ENCODE data around the gene TBCK.
A peak's percentile ranks its signal among the peaks of the same experiment; 100 is the strongest.
"Not testable (repeated sequence)": the region's sequence is repeated elsewhere in the genome, so short reads cannot be mapped to it uniquely, and the experiment has no call there.

Gene TBCK

DNA sequence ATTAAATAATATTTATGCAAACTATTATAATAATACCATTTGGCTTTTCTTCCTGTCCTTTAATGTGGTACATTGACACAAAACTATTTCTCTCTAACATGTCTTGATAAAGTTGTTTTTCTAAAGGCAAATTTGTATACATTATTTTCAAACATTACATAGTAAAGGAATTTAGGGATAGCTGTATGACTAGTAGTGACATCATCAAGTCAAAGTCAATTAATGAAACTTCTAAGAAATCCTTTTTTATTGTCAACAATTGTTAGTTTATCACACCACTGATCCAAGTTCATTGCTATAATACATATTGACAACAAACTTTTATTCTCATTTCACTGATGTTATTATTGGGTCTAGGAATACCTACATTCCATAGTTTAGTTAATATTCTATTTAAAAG is 68.4 kb downstream of the TBCK start:
- H3K9ac ChIP-seq (ENCODE audit: low read length in 5 of 5): no peak overlapping the region
- no peaks in the 10 kb centered on the region for H3K27me3 ChIP-seq (ENCODE audit: control insufficient read depth in 5 of 5, insufficient read depth in 4 of 5, low read length in 5 of 5)
- H3K4me3 ChIP-seq (ENCODE audit: low read depth in 1 of 5, low read length in 5 of 5): no peak overlapping the region
- no peak overlapping the region for H3K27ac ChIP-seq (ENCODE audit: low read depth, low read length)
- H3K9me3 ChIP-seq (ENCODE audit: control insufficient read depth in 5 of 5, low read length in 5 of 5): no peaks in the 10 kb centered on the region
- no peaks in the 10 kb centered on the region for H3K4me1 ChIP-seq (ENCODE audit: control insufficient read depth in 5 of 5, insufficient read depth in 5 of 5, low read length in 5 of 5)
- peaks cover 21 to 48% (median 28%) of the 10 kb centered on the region in 5 donors for H3K36me3 ChIP-seq (ENCODE audit: control insufficient read depth in 5 of 5, insufficient read depth in 5 of 5, low read length in 5 of 5)

DNA sequence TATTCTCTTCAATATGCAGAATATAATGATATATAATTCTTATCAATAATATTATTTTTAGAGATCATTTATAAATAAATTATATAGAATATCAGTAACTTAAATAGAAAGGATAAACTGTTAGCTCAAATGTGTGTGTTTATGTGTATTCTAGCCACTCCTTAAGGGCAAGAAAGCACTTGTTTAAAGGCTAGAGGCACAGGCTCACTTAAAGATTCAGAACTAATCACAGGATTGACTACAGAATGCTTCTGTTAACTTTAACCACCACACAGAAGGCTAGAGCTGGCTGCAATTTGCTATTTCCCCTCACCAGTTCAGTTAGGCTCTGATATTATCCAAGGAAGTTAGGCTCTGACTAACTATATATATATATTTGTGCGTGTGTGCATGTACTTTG is 69.6 kb downstream of the TBCK start:
- Histone ChIP-seq H3K27ac (ENCODE audit: low read depth, low read length) (no peak overlapping the region), H3K9me3 (ENCODE audit: control insufficient read depth in 5 of 5, low read length in 5 of 5) (no peaks in the 10 kb centered on the region), H3K4me3 (ENCODE audit: low read depth in 1 of 5, low read length in 5 of 5) (no peak overlapping the region), H3K36me3 (ENCODE audit: control insufficient read depth in 5 of 5, insufficient read depth in 5 of 5, low read length in 5 of 5) (peaks cover 21 to 44% (median 32%) of the 10 kb centered on the region in 5 donors), H3K4me1 (ENCODE audit: control insufficient read depth in 5 of 5, insufficient read depth in 5 of 5, low read length in 5 of 5) (no peaks in the 10 kb centered on the region), H3K9ac (ENCODE audit: low read length in 5 of 5) (no peak overlapping the region), H3K27me3 (ENCODE audit: control insufficient read depth in 5 of 5, insufficient read depth in 4 of 5, low read length in 5 of 5) (no peaks in the 10 kb centered on the region)

DNA sequence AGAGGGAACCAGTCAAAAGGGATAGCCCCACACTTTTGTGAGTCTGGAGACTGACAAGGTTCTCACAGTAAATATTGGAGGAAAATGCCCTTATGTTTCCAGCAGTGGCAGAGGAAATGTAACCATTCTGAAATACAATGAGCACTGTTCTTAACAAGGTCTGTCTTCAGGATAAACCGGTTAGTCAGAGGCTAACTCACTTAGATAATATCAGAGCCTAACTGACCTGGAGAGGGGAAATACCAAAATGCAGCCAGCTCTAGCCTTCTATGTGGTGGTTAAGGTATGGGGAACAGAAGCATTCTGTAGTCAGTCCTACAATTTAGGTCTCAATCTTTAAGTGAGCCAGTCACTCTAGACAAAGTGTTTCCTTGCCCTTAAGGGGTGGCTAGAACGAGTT is 70.8 kb downstream of the TBCK start:
- Histone ChIP-seq H3K4me3 (ENCODE audit: low read depth in 1 of 5, low read length in 5 of 5) (no peak overlapping the region), H3K9me3 (ENCODE audit: control insufficient read depth in 5 of 5, low read length in 5 of 5) (no peaks in the 10 kb centered on the region), H3K27ac (ENCODE audit: low read depth, low read length) (no peak overlapping the region), H3K27me3 (ENCODE audit: control insufficient read depth in 5 of 5, insufficient read depth in 4 of 5, low read length in 5 of 5) (no peaks in the 10 kb centered on the region), H3K9ac (ENCODE audit: low read length in 5 of 5) (no peak overlapping the region), H3K36me3 (ENCODE audit: control insufficient read depth in 5 of 5, insufficient read depth in 5 of 5, low read length in 5 of 5) (peaks cover 19 to 42% (median 31%) of the 10 kb centered on the region in 5 donors), H3K4me1 (ENCODE audit: control insufficient read depth in 5 of 5, insufficient read depth in 5 of 5, low read length in 5 of 5) (no peaks in the 10 kb centered on the region)

DNA sequence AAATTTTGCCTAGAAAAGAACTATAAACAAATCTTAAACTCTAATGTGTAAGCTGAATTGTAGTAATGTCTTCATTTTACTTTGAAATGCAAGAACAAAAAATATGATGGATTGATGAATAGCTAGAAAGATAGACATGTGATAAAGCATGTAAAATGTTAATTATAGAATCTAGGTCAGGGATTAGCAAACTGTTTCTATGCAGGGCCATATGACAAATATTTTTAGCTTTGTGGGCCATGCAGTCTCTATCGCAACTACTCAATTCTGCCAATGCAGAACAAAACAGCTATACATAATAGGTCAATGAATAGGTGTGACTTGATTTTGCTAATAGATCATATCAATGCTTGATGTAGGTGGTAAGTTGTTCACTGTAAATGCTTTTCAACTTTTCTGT is 75.3 kb downstream of the TBCK start:
- Histone ChIP-seq H3K4me1 (ENCODE audit: control insufficient read depth in 5 of 5, insufficient read depth in 5 of 5, low read length in 5 of 5) (no peaks in the 10 kb centered on the region), H3K36me3 (ENCODE audit: control insufficient read depth in 5 of 5, insufficient read depth in 5 of 5, low read length in 5 of 5) (peaks cover 3 to 14% (median 11%) of the 10 kb centered on the region in 5 donors), H3K27me3 (ENCODE audit: control insufficient read depth in 5 of 5, insufficient read depth in 4 of 5, low read length in 5 of 5) (no peaks in the 10 kb centered on the region), H3K4me3 (ENCODE audit: low read depth in 1 of 5, low read length in 5 of 5) (no peak overlapping the region), H3K27ac (ENCODE audit: low read depth, low read length) (no peak overlapping the region), H3K9me3 (ENCODE audit: control insufficient read depth in 5 of 5, low read length in 5 of 5) (no peaks in the 10 kb centered on the region), H3K9ac (ENCODE audit: low read length in 5 of 5) (no peak overlapping the region)

DNA sequence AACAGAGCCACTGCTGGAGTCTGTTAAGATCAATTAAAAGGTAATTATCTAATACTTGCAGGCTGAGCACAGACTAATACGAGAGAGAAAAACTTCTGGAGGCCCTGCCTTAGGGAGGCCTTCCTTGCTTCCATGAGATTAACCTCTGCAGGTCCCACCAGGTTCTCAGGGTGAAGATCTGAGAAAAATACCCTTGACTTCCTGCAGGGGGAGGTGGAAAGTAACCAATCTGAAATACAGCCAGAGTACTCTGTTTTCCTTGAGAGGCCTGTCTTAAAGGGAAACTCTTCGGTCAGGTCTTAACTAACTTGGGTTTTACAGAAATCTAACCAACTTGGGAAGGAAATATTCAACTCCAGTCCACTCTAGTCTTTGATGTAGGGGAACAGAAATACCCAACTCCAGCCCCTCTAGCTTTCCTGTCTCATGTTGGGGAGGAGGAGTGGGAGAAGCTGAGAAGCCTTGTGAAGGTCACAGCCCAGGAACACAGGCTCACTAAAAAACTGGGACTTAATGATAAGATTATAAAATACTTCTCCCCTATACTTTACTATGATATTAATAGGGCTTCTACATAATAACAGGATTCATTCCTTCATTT is 77.1 kb downstream of the TBCK start:
- Histone ChIP-seq H3K9me3 (ENCODE audit: control insufficient read depth in 5 of 5, low read length in 5 of 5) (no peaks in the 10 kb centered on the region), H3K36me3 (ENCODE audit: control insufficient read depth in 5 of 5, insufficient read depth in 5 of 5, low read length in 5 of 5) (peaks cover 8 to 19% (median 17%) of the 10 kb centered on the region in 5 donors), H3K9ac (ENCODE audit: low read length in 5 of 5) (peak overlapping the region in 2 of 5 donors; percentile 32 to 49), H3K27ac (ENCODE audit: low read depth, low read length) (no peak overlapping the region), H3K27me3 (ENCODE audit: control insufficient read depth in 5 of 5, insufficient read depth in 4 of 5, low read length in 5 of 5) (no peaks in the 10 kb centered on the region), H3K4me1 (ENCODE audit: control insufficient read depth in 5 of 5, insufficient read depth in 5 of 5, low read length in 5 of 5) (no peaks in the 10 kb centered on the region), H3K4me3 (ENCODE audit: low read depth in 1 of 5, low read length in 5 of 5) (no peak overlapping the region)

DNA sequence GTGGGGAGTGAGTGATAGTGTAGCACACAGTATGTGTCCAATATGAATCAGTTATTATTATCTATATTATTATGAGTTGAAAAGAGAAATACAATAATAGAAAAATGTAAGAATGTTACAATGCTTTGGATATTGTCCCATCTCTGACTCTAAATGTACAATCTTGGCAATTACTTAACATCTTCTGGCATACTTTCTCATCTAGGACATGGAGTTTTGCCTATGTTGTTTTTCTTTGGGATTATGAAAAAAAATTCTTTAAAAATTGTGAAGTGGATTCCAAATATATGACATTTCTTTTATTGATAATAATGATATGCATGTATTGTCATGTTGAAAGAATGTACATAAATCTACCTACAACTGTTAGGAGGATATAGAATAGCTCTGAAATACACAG is 84.1 kb downstream of the TBCK start:
- Histone ChIP-seq H3K27me3 (ENCODE audit: control insufficient read depth in 5 of 5, insufficient read depth in 4 of 5, low read length in 5 of 5) (no peaks in the 10 kb centered on the region), H3K36me3 (ENCODE audit: control insufficient read depth in 5 of 5, insufficient read depth in 5 of 5, low read length in 5 of 5) (peaks cover 25 to 58% (median 52%) of the 10 kb centered on the region in 5 donors), H3K4me1 (ENCODE audit: control insufficient read depth in 5 of 5, insufficient read depth in 5 of 5, low read length in 5 of 5) (no peaks in the 10 kb centered on the region), H3K9ac (ENCODE audit: low read length in 5 of 5) (no peak overlapping the region), H3K9me3 (ENCODE audit: control insufficient read depth in 5 of 5, low read length in 5 of 5) (no peaks in the 10 kb centered on the region), H3K27ac (ENCODE audit: low read depth, low read length) (no peak overlapping the region), H3K4me3 (ENCODE audit: low read depth in 1 of 5, low read length in 5 of 5) (no peak overlapping the region)

DNA sequence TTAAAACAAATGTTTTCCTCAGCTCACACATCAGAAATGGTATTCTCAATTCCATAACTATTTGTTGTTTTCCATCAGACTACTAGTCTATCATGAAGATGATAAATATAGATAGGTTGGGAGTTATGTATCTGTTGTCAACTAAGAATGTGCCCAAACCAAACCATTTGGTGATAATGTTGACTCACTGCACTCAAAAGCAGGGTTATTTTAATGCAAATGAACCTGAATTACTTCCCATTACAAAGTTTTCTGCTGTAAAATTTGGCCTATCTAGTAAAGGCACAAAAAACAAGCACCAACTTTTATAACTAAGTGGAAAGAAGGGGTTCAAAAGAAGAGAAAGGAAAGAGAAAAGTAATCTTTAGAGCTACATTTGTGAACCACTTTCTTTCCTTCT is 93.5 kb downstream of the TBCK start:
- Histone ChIP-seq H3K9ac (ENCODE audit: low read length in 5 of 5) (no peak overlapping the region), H3K4me1 (ENCODE audit: control insufficient read depth in 5 of 5, insufficient read depth in 5 of 5, low read length in 5 of 5) (no peaks in the 10 kb centered on the region), H3K27me3 (ENCODE audit: control insufficient read depth in 5 of 5, insufficient read depth in 4 of 5, low read length in 5 of 5) (no peaks in the 10 kb centered on the region), H3K27ac (ENCODE audit: low read depth, low read length) (no peak overlapping the region), H3K9me3 (ENCODE audit: control insufficient read depth in 5 of 5, low read length in 5 of 5) (peaks cover 0 to 3% (median 0%) of the 10 kb centered on the region in 5 donors), H3K36me3 (ENCODE audit: control insufficient read depth in 5 of 5, insufficient read depth in 5 of 5, low read length in 5 of 5) (peaks cover 0 to 15% (median 5%) of the 10 kb centered on the region in 5 donors), H3K4me3 (ENCODE audit: low read depth in 1 of 5, low read length in 5 of 5) (no peak overlapping the region)

DNA sequence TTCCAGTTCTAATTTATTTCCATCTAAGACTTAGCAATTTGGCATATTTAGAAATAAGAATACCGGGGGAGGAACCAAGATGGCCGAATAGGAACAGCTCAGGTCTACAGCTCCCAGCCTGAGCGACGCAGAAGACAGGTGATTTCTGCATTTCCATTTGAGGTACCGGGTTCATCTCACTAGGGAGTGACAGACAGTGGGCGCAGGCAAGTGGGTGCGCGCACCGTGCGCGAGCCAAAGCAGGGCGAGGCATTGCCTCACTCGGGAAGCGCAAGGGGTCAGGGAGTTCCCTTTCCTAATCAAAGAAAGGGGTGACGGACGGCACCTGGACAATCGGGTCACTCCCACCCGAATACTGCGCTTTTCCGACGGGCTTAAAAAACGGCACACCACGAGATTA is 102.7 kb downstream of the TBCK start:
- not testable (repeated sequence) for H3K27me3 ChIP-seq (ENCODE audit: control insufficient read depth in 5 of 5, insufficient read depth in 4 of 5, low read length in 5 of 5); H3K27ac ChIP-seq (ENCODE audit: low read depth, low read length); H3K9me3 ChIP-seq (ENCODE audit: control insufficient read depth in 5 of 5, low read length in 5 of 5); H3K4me3 ChIP-seq (ENCODE audit: low read depth in 1 of 5, low read length in 5 of 5); H3K9ac ChIP-seq (ENCODE audit: low read length in 5 of 5); H3K4me1 ChIP-seq (ENCODE audit: control insufficient read depth in 5 of 5, insufficient read depth in 5 of 5, low read length in 5 of 5)
- H3K36me3 ChIP-seq (ENCODE audit: control insufficient read depth in 5 of 5, insufficient read depth in 5 of 5, low read length in 5 of 5): peaks cover 9 to 13% (median 10%) of the 10 kb centered on the region in 5 donors

DNA sequence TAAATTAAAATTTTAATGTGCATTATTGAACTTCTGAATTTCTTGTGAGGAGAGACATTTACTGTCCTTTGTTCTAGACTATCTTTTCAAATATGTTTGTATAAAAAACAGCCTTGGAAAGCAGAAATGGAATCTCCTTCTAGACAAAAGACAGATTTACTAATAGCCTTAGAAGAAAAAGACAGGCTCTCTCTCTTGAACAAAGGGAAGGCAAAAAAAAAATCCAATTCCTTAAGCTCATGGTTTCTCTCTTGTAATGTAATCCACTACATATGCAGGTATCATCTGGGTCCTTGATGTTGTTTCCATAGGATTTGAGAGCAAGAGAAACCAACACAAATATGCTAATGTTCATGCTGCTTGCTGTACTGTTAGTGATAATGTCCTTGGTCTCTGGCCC is 106.0 kb downstream of the TBCK start:
- H3K4me3 ChIP-seq (ENCODE audit: low read depth in 1 of 5, low read length in 5 of 5): no peak overlapping the region
- no peaks in the 10 kb centered on the region for H3K9me3 ChIP-seq (ENCODE audit: control insufficient read depth in 5 of 5, low read length in 5 of 5)
- no peak overlapping the region for H3K27ac ChIP-seq (ENCODE audit: low read depth, low read length)
- H3K36me3 ChIP-seq (ENCODE audit: control insufficient read depth in 5 of 5, insufficient read depth in 5 of 5, low read length in 5 of 5): peaks cover 9 to 19% (median 13%) of the 10 kb centered on the region in 5 donors
- no peaks in the 10 kb centered on the region for H3K4me1 ChIP-seq (ENCODE audit: control insufficient read depth in 5 of 5, insufficient read depth in 5 of 5, low read length in 5 of 5)
- no peaks in the 10 kb centered on the region for H3K27me3 ChIP-seq (ENCODE audit: control insufficient read depth in 5 of 5, insufficient read depth in 4 of 5, low read length in 5 of 5)
- H3K9ac ChIP-seq (ENCODE audit: low read length in 5 of 5): no peak overlapping the region

DNA sequence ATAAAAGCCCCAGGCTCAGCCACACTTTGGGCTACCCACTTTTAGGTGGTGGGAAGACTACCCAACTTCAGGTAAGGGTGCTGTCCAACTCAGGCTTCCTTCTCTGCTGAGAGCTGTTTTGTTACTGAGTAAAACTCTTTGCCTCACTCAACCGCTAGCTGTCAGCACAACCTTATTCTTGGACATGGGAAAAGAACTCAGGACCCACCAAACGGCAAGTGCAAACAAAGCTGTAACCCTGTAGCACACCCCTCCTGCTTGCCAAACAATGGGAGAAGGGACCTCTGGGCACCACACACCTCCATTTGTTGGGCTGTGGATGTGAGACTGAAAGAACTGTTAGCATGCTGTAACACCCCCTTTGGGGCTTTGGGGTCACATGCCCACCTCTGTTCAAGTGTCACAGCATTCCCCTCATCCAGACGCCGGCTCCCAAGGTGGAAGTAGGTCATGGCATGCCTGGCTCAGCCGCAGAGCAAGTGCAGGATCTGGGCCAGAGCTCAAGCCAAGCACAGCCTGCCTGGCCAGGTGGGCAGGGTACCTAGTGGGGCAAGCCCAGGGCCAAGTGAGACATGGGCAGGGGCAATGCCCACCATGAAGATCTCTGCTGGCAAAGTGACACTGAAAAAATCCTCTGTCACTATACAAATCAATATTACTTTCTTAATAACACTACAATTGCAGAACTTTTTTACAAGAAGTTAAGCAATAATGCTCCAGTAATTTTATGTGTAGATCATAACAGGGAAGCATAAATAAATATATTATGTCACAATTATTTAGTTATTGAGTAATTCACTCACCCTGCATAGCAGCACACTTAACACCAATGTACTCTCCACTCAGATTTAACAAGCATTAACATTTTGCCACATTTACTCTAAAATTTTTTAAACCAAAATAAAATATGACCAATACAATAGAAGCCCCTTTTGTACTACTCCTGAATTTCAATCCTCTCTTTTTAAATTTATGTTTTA is 107.2 kb downstream of the TBCK start:
- no peaks in the 10 kb centered on the region for H3K9me3 ChIP-seq (ENCODE audit: control insufficient read depth in 5 of 5, low read length in 5 of 5)
- no peaks in the 10 kb centered on the region for H3K27me3 ChIP-seq (ENCODE audit: control insufficient read depth in 5 of 5, insufficient read depth in 4 of 5, low read length in 5 of 5)
- H3K4me3 ChIP-seq (ENCODE audit: low read depth in 1 of 5, low read length in 5 of 5): no peak overlapping the region
- H3K27ac ChIP-seq (ENCODE audit: low read depth, low read length): no peak overlapping the region
- no peaks in the 10 kb centered on the region for H3K4me1 ChIP-seq (ENCODE audit: control insufficient read depth in 5 of 5, insufficient read depth in 5 of 5, low read length in 5 of 5)
- no peak overlapping the region for H3K9ac ChIP-seq (ENCODE audit: low read length in 5 of 5)
- H3K36me3 ChIP-seq (ENCODE audit: control insufficient read depth in 5 of 5, insufficient read depth in 5 of 5, low read length in 5 of 5): peaks cover 9 to 19% (median 13%) of the 10 kb centered on the region in 5 donors

Data from subcutaneous abdominal adipose tissue (tissue), 5 donors.